Measurements from ENCODE around the gene POLR2E.

DNA sequence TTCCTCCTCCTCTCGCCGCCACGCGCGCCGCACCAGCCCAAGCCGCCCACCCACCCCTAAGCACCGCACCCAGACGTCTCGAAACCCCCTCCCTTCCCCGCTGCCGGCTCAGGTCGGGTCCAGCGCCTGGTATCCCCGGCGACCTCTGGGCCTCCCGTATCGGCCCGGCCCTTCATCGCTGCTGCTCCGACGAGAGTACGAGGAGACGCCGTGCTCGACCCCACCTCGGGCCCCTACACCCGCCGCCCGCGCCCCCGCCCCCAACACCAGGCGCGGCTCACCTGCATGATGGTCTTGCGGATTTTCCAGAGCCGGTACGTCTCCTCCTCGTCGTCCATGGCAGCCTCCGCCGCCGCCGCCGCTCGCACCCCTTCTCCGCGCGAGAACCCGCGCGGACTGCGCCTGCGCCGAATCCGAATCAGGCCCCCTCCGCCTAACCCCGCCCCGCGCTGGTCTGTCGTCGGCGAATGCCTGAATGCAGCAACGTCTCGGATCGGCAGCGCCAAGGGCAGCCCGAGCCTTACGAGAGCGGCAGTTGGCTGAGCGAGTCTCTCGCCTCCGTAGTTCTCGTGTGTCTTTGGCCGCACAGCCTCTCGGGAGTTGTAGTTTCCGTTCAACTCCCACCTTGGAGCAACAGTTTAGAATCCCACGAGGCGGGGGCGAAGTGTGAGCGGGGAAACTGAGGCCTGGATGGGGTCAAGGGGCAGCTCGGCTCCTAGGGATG is at the start of gene POLR2E:
- TF ChIP-seq CREB1 (CRISPR knock-in tag; IDR thresholded peaks at IDR 0.05; ENCODE audit: low read depth), result peak; percentile 76
- no peak for TF ChIP-seq JUNB (IDR thresholded peaks at IDR 0.05; ENCODE audit: unreplicated experiment)
- TF ChIP-seq, protein P1, sequence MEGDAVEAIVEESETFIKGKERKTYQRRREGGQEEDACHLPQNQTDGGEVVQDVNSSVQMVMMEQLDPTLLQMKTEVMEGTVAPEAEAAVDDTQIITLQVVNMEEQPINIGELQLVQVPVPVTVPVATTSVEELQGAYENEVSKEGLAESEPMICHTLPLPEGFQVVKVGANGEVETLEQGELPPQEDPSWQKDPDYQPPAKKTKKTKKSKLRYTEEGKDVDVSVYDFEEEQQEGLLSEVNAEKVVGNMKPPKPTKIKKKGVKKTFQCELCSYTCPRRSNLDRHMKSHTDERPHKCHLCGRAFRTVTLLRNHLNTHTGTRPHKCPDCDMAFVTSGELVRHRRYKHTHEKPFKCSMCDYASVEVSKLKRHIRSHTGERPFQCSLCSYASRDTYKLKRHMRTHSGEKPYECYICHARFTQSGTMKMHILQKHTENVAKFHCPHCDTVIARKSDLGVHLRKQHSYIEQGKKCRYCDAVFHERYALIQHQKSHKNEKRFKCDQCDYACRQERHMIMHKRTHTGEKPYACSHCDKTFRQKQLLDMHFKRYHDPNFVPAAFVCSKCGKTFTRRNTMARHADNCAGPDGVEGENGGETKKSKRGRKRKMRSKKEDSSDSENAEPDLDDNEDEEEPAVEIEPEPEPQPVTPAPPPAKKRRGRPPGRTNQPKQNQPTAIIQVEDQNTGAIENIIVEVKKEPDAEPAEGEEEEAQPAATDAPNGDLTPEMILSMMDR (conservative IDR thresholded peaks at IDR 0.05; ENCODE audit: low read depth in 2 of 2), result no peak
- peak; percentile 91 for TF ChIP-seq POLR2AphosphoS5 (IDR thresholded peaks at IDR 0.05; ENCODE audit: low read depth)
- no peak for TF ChIP-seq ZNF114 (CRISPR knock-in tag; IDR thresholded peaks at IDR 0.05)
- no peak for TF ChIP-seq EZH2phosphoT487 (IDR thresholded peaks at IDR 0.05; ENCODE audit: unreplicated experiment)
